Smooth muscle cell (in vitro differentiated cells): ENCODE data around the gene CD300LD. TPM values are rescaled to one million over a fixed set of nuclear protein-coding genes. Genes with fewer than 3 reads are reported as not detected.

Source experiments
- DNase-seq: peaks from one replicate; lab custom pipeline; 2025; ENCODE audit not compliant: unreplicated experiment; lab: John Stamatoyannopoulos, UW
- H2AFZ ChIP-seq: fragments of 200-600 bp; sonication (generic); 2 replicates; pipeline ENCODE4 v1.6.0; 2016; ENCODE audit warnings: antibody characterized with exemption, low read depth, mild to moderate bottlenecking
- H3F3A ChIP-seq: fragments of 200-600 bp; sonication (generic); 2 replicates; pipeline ENCODE4 v1.6.0; 2017; ENCODE audit warnings: antibody characterized with exemption, low read depth
- H3K27ac ChIP-seq: fragments of 200-600 bp; sonication (generic); 2 replicates; pipeline ENCODE4 v1.5.1; 2016; ENCODE audit warnings: low read depth, mild to moderate bottlenecking
- H3K27me3 ChIP-seq: fragments of 200-600 bp; sonication (generic); 2 replicates; pipeline ENCODE4 v1.6.1; 2016; ENCODE audit warnings: low read depth, mild to moderate bottlenecking
- H3K36me3 ChIP-seq: fragments of 200-600 bp; sonication (generic); 2 replicates; pipeline ENCODE4 v1.5.1; 2016; ENCODE audit warnings: low read depth
- H3K4me1 ChIP-seq: fragments of 200-600 bp; sonication (generic); 2 replicates; pipeline ENCODE4 v1.5.1; 2016; ENCODE audit warnings: low read depth
- H3K4me2 ChIP-seq: fragments of 200-600 bp; sonication (generic); 2 replicates; pipeline ENCODE4 v1.6.0; 2016; ENCODE audit warnings: mild to moderate bottlenecking
- H3K4me3 ChIP-seq: fragments of 200-600 bp; sonication (generic); 2 replicates; pipeline ENCODE4 v1.5.1; 2016; ENCODE audit warnings: mild to moderate bottlenecking
- H3K79me2 ChIP-seq: fragments of 200-600 bp; sonication (generic); 2 replicates; pipeline ENCODE4 v1.6.0; 2016; ENCODE audit warnings: low read depth, mild to moderate bottlenecking
- H3K9ac ChIP-seq: fragments of 200-600 bp; sonication (generic); 2 replicates; pipeline ENCODE4 v1.6.0; 2016; ENCODE audit warnings: low read depth
- H3K9me3 ChIP-seq: fragments of 200-600 bp; sonication (generic); replicated peaks from 2 replicates; pipeline ENCODE4 v1.5.1; 2016; ENCODE audit warnings: low read depth
- H4K20me1 ChIP-seq: fragments of 200-600 bp; sonication (generic); 2 replicates; pipeline ENCODE4 v1.6.0; 2016; ENCODE audit warnings: low read depth
- WGBS: methylation state at CpG from one replicate; pipeline ENCODE4 v1.1.7; 2016; ENCODE audit warnings: low lambda C conversion rate; 5-methylcytosine and 5-hydroxymethylcytosine counted together
- polyA plus RNA-seq: library from polyadenylated mRNA; unstranded; fragments of >200 nt; fragmentation: Nextera tagmentation; extraction: Ambion mirVana; gene quantifications from 2 replicates; pipeline ENCODE4 v1.2.1, GENCODE V29; 2016
- total RNA-seq: library from RNA; depleted of rRNA; stranded (reverse); fragments of >200 nt; gene quantifications from 2 replicates; pipeline ENCODE4 v1.2.3, GENCODE V29; 2014
- TF ChIP-seq, protein P1 (sequence below): fragments of 200-600 bp; sonication (generic); IDR thresholded peaks from 2 replicates; pipeline ENCODE4 v1.5.1; 2017; ENCODE audit warnings: borderline replicate concordance, mild to moderate bottlenecking, antibody characterized with exemption; ENCODE audit not compliant: insufficient read depth, poor library complexity, severe bottlenecking

The CD300LD gene
- total and polyA plus RNA-seq, 2 experiments from 2014 or later = not detected

DNA sequence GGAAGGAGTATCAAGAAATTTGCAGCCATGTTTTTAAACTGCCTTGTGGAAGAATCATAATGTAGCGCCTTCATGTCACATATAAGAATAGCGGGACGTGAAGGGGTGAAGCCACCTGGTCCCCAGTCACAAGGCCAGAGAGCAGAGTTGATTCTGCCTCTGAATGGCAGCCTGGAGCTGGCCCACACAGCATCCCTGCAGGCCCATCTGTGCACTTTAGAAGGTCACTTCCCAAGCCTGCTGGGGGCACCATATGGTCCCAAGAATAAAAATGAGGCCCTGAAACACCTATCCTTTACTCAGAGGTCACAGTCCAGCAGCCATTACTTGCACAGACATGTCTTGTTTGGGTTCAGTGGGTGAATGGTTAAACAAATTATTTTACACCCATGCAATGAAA is 16.4 kb upstream of the CD300LD start:
- Histone ChIP-seq H3K36me3 (no peaks in the 10 kb centered on the region), H2AFZ (no peak overlapping the region), H3K27me3 (peaks cover 18% of the 10 kb centered on the region), H3F3A (no peaks in the 10 kb centered on the region), H3K79me2 (no peaks in the 10 kb centered on the region), H3K9me3 (no peaks in the 10 kb centered on the region), H3K4me3 (no peak overlapping the region), H3K27ac (no peak overlapping the region), H4K20me1 (no peaks in the 10 kb centered on the region), H3K4me1 (no peaks in the 10 kb centered on the region), H3K4me2 (no peak overlapping the region), H3K9ac (no peak overlapping the region)
- no peak for DNase-seq
- 92% methylated on average over 3 of the region's 3 CpGs for WGBS
- TF ChIP-seq, protein P1, sequence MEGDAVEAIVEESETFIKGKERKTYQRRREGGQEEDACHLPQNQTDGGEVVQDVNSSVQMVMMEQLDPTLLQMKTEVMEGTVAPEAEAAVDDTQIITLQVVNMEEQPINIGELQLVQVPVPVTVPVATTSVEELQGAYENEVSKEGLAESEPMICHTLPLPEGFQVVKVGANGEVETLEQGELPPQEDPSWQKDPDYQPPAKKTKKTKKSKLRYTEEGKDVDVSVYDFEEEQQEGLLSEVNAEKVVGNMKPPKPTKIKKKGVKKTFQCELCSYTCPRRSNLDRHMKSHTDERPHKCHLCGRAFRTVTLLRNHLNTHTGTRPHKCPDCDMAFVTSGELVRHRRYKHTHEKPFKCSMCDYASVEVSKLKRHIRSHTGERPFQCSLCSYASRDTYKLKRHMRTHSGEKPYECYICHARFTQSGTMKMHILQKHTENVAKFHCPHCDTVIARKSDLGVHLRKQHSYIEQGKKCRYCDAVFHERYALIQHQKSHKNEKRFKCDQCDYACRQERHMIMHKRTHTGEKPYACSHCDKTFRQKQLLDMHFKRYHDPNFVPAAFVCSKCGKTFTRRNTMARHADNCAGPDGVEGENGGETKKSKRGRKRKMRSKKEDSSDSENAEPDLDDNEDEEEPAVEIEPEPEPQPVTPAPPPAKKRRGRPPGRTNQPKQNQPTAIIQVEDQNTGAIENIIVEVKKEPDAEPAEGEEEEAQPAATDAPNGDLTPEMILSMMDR = no peak

DNA sequence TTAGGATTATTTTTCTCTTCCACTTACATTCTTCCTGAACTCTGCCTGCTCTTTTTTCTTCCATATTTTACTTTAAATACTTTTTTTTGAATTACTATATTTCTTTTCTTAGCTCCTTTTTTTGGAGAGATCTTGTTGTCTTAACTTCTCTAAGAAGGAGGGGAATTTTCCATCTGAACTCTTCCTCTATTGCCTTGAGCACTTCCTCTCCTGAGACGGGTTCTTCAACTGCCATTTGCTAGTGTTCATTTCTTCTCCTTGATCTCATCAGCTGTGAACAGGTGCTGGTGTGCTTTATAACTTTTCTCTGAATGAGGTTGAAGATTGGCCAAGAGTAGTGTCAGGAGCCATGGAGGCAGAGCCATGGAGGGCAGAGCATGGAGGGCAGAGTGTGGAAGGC is 15.1 kb upstream of the CD300LD start:
- Histone ChIP-seq H2AFZ (no peak overlapping the region), H3K9me3 (no peaks in the 10 kb centered on the region), H3K4me1 (no peaks in the 10 kb centered on the region), H3K4me2 (no peak overlapping the region), H3K36me3 (no peaks in the 10 kb centered on the region), H3K27me3 (peaks cover 14% of the 10 kb centered on the region), H3K27ac (no peak overlapping the region), H3K9ac (no peak overlapping the region), H4K20me1 (no peaks in the 10 kb centered on the region), H3K4me3 (no peak overlapping the region), H3K79me2 (no peaks in the 10 kb centered on the region), H3F3A (no peaks in the 10 kb centered on the region)
- no peak for DNase-seq
- 74% methylated on average over 1 of the region's 1 CpG for WGBS
- TF ChIP-seq, protein P1 = no peak

GRCh38 chr17:74606050-74606449 is 14.0 kb upstream of the CD300LD start:
- Histone ChIP-seq H3K4me1 (no peaks in the 10 kb centered on the region), H3K4me2 (no peak overlapping the region), H4K20me1 (no peaks in the 10 kb centered on the region), H3K4me3 (no peak overlapping the region), H3K9me3 (no peaks in the 10 kb centered on the region), H3K27me3 (peaks cover 9% of the 10 kb centered on the region), H3K79me2 (no peaks in the 10 kb centered on the region), H3K36me3 (no peaks in the 10 kb centered on the region), H3K27ac (no peak overlapping the region), H3K9ac (no peak overlapping the region), H2AFZ (no peak overlapping the region), H3F3A (no peaks in the 10 kb centered on the region)
- WGBS = 98% methylated on average over 8 of the region's 8 CpGs
- DNase-seq = no peak
- TF ChIP-seq, protein P1 = no peak

DNA sequence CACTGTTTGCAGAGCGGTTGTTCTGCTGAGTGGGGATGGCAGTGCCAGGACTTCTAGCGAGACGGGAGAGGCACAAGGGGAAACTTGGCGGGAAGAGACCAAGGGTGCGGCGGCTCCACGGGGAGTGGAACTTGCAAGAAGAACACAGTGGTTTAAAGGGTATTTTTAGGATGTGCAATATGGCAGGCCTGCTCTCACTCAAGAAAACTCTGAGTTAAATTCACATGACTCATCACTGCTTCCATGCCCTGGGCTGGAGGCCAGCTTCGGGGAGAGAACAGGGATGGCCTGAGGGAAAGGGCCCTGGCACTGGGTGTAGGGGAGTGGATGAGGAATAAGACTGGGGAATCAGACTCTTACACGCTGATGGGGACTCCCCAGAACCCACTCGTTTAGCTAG is 13.3 kb upstream of the CD300LD start:
- 40% methylated on average over 10 of the region's 10 CpGs for WGBS
- TF ChIP-seq, protein P1 = no peak
- H3K27me3 ChIP-seq = peaks cover 8% of the 10 kb centered on the region
- no peaks in the 10 kb centered on the region for H3K79me2 ChIP-seq
- no peaks in the 10 kb centered on the region for H3K36me3 ChIP-seq
- H3K4me1 ChIP-seq = no peaks in the 10 kb centered on the region
- peak; percentile 24 for DNase-seq
- no peak overlapping the region for H3K9ac ChIP-seq
- H4K20me1 ChIP-seq = no peaks in the 10 kb centered on the region
- H3K4me3 ChIP-seq = no peak overlapping the region
- H3F3A ChIP-seq = no peaks in the 10 kb centered on the region
- H3K9me3 ChIP-seq = no peaks in the 10 kb centered on the region
- no peak overlapping the region for H3K4me2 ChIP-seq
- H3K27ac ChIP-seq = no peak overlapping the region
- H2AFZ ChIP-seq = no peak overlapping the region
